HG02840 (cell line): ENCODE data around the gene TCN1.
"Not testable (repeated sequence)": the region's sequence is repeated elsewhere in the genome, so short reads cannot be mapped to it uniquely, and the experiment has no call there.

Experiments
- ATAC-seq: cut with Tn5 transposase; IDR thresholded peaks from one replicate; pipeline ENCODE4 v1.9.1; 2021; ENCODE audit warnings: mild to moderate bottlenecking, moderate library complexity, moderate number of reproducible peaks; ENCODE audit not compliant: unreplicated experiment, low FRiP score

Gene TCN1

DNA sequence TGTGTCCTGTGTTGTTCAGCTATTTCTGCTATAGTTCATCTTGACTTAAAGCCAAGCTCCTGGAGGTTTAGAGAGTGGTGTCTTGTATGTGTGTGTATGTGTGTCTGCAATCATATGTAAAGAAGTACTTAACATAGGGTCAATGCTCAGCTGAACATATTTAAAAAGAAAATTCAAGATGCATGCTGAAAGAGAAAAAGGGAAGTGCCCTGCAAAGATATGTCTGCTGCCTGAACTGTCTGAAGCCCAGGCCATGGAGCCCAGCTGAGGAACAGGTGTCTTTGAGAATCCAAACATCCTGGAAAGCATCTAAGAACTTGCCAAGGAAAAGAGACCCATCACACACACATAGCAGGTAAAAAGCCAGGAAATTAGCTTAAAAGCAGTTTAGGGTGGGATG lies 6.6 kb downstream of the TCN1 start:
- ATAC-seq: no peak

DNA sequence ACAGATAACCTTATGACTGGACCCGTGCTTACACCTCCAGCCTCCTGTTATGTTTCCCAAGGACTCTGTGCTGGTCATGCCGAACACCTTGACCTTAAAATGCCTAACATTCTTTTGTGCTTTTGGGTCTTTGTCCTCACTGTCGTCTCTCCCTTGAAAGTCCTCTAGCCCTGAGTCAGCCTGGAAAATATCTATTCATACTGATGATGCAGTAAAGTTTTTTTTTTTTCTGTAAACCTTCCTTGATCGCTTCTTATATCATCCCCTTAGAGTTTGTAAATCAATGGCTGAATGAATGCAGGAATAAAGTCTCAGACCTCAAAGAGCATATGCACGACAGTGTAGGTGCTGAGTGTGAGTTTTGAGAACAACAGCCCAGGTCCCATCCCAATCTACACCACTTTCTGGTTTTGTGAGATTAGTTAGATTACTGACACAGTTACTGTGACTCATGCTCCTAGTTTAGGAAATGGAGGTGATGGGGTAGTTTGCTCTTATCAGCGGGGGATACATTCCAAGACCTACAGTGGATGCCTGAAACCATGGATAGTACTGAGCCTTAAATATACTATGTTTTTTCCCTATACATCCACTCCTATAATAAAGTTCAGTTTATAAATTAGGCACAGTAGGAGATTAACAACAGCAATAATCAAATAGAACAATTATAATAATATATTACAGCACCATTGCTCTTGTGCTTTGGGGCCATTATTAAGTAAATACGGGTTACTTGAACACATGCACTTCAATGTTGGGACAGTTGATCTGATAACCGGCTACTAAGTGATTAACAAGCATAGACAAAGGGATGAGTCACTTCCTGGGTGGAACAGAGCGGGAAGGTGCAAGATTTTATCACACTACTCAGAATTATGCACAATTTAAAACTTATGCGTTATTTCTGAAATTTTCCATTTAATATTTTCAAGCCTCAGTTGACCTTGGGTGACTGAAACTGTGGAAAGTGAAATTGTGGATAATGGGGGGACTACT lies 8.6 kb downstream of the TCN1 start:
- no peak for ATAC-seq

DNA sequence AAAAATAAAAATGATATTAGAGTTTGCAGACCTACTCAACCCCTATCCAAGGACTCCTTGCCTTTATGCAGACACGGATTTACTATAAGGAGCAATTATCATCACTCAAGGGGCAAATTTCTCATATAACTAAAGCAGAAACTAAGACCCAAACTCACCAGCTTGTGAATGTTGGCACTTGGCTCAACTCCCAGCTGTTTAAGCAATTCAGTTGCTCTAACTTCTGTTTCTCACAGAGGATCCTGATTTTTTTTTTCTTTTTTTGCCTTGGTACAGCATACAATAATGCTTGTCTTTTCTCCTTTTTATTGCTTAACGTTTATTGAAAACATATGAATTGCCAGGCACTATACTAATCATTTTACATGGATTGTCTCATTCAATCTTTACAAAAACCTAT lies 11.4 kb downstream of the TCN1 start:
- ATAC-seq: no peak

DNA sequence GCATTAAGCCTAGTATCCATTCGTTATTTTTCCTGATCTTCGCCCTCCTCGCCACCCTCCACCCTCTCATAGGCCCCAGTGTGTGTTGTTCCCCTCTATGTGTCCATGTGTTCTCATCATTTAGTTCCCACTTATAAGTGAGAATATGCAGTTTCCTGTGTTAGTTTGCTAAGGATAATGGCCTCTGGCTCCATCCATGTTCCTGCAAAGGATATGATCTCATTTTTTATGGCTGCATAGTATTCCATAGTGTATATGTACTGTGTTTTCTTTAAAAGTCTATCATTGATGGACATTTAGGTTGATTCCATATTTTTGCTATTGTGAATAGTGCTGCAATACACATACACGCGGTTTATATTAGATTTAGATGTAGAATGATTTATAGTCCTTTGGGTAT lies 14.9 kb downstream of the TCN1 start:
- not testable (repeated sequence) for ATAC-seq

DNA sequence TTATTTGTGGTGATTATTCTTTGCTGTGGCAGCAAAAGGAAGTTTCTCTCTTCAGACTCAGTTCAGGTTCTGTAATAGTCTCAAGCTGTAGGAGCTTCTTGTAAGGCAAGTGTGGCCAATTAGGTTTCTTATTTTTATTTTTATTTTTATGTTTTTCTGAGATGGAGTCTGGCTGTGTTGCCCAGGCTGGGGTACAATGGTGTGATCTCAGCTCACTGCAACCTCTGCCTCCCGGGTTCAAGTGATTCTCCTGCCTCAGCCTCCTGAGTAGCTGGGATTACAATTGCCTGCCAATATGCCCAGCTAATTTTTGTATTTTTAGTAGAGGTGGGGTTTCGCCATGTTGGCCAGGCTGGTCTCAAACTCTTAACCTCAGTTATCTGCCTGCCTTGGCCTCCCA lies 16.7 kb downstream of the TCN1 start:
- not testable (repeated sequence) for ATAC-seq

DNA sequence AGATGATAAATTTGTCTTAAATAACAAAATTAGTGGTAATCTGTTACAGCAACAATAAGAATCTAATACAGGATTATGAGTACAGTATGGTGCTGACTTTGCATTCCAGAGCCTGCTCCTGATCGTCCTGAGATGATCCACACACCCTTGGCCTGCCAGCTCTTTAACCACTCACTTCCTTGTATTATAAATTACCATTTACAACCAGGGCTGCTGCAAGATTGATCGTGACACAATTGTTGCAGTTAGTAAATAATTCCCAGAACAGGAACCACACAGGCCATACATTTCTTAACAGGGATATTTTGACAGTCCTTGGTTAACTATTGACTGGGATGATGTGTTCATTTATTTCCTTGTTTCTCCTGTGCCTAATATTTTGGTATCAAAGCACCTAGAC lies 17.2 kb downstream of the TCN1 start:
- no peak for ATAC-seq

DNA sequence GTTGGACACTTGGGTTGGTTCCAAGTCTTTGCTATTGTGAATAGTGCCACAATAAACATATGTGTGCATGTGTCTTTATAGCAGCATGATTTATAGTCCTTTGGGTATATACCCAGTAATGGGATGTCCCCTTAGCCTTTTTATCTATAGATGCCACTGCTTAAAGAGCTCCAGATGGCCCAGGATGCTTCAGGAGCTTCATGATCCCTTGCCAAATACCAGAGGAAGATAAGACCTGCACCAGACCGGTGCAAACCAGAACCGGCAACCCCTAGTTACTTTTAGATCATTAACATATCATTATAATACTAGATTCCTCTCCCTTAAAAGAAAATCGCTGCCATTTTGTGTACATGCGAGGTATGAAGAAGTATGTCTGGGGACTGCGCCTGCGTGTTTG lies 17.8 kb downstream of the TCN1 start:
- not testable (repeated sequence) for ATAC-seq

DNA sequence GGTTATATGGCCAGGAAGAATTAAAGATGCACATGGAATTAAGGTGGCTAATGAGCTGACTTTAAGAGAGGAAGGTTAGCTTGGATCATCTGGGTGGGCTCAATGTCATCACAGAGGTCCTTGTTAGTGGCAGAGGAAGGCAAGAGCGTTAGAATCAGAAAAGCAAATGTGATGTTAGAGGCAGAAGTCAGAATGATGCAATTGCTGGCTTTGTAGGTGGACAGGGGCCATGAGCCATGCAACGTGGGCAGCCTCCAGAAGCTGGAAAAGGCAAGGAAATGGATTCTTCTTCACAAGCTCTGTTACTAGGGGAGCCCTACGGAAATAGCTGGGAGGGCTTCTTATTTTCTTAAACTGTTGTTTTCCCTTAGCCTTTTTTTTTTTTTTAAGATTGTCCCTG lies 18.7 kb downstream of the TCN1 start:
- ATAC-seq: no peak

DNA sequence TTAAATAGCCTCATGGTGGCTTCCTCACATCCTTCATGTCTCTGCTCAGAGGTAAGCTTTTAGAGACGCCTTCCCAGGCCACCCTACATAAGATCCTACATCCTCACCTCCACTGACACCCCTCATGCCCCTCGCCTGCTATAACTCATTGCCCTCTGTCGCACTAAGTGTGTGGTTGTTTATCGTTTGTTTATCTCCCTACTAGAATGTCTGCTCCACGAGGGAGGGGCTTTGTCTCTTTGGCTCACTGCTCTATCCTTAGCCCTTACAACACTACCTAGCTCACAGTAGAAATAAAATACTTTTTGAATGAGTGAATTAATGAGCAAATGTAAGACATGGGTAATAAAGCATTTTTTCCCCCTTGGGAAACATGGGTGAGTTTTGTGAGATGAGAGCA lies 19.7 kb downstream of the TCN1 start:
- no peak for ATAC-seq

DNA sequence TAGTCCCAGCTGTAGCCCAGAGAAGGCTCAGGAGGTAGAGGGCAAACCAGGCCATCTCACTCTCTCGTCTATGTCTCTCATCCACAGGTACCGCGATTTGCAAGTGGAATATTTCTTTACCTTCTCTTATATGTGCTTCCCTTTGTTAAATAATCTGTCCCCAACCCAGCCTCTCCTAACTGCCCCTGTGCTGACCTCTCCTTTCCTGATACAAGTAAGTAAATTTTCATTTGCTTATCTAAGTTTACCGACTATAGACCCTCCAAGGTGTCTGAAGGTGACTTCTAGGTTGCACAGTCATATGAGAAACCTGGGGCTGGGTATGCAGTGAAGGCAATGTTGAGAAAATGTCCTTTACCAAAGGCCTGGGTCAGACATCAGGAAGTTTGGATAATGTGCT lies 20.9 kb downstream of the TCN1 start, which contains the start of gene CBLIF:
Gene CBLIF (minus strand): TSS at position 101 of the 400 bp plus-strand sequence. CDS start 46 bp downstream, at position 55.
- no peak for ATAC-seq

DNA sequence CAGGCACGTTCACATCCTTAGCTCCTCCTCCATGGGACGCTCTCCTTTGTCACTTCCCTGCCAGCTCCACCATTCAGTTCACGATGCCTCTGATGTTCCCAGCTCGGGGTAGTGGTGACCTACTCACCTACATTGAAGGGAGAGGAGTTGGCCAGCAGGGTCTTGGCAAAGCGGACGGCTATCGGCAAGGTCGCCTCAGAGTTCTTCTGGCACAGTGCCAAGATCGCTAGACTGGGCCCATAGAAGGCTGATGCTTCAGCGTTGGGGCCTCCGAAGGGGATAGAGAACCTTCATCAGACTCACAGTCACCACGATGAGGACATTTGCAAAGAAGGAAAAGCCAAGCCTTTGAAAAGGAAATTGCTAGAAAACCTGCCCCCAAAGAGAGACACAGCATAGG lies 24.0 kb downstream of the TCN1 start:
- ATAC-seq: no peak

DNA sequence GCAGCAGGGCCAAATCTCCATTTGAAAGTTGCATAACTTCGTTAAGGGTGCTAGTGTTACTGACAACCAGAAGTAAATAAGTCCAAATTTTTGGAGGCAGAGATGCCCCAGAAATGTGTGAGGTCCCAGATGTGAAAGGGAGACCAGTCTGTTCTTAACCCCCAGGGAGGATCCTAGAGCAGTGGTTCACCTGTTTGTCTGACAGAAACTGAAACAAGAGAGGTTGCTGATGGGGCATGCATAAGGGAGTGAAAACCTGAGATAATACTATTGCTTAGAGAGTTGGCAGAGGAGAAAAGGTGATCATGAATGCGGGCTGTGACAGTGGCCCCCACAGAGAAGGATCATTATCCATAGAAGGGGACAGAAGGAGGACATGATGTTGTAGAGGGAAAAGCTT lies 24.8 kb downstream of the TCN1 start:
- ATAC-seq: no peak

DNA sequence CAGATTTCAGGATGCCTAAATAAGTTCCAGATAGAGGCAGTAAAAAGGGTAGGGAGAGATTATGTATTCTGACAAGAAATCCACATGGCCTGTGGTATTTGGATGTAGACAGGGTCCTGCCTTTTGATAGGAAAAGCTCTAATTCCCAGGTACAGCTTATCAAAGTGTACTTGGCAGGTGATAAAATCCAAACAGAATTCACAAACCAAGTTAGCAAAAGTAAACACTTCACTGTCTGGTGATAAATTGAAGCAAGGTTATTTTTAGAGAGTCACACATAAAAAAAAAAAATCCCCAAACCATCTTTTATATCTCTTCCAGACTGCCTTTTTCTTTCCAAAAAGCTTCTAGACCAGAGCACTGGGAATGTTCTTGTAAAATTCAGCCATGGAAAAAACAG lies 26.7 kb downstream of the TCN1 start:
- no peak for ATAC-seq

DNA sequence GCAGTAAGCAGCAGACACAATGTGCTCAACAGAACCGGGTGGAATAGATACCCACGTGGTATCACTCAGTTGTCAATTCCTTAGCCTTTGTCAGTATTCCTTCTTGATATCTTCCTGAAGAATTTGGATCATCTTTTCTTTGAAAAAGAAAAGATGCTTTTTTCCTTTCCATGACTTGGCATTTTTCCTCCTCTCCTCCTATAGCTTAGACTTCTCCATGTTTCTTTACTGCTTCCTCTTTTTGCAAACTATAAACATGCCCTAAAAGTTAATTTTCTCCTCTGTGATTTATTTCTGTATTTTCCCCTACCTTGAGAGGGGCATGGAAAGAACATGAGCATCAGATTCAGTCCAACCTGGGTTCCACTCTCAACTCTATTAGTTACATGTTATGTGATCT lies 32.7 kb downstream of the TCN1 start:
- no peak for ATAC-seq

DNA sequence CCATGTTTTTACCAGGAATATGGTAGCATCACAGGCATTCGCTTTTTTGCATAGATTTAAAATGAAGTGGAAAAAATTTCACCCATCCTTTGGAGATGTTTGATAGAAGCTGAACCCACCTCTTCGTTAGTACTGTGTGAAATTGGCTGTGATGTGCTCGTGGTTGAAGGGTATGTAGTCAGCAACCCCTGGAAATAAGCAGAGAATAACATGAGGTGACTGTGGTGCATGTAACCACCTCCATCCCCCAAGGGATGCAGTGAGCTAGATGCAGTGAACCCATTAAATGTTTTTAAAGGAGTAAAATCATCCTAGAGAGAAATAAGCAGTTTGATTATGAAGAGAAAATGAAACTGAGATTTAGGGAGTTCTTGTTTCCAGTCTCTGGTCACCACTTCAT lies 36.9 kb downstream of the TCN1 start:
- no peak for ATAC-seq

DNA sequence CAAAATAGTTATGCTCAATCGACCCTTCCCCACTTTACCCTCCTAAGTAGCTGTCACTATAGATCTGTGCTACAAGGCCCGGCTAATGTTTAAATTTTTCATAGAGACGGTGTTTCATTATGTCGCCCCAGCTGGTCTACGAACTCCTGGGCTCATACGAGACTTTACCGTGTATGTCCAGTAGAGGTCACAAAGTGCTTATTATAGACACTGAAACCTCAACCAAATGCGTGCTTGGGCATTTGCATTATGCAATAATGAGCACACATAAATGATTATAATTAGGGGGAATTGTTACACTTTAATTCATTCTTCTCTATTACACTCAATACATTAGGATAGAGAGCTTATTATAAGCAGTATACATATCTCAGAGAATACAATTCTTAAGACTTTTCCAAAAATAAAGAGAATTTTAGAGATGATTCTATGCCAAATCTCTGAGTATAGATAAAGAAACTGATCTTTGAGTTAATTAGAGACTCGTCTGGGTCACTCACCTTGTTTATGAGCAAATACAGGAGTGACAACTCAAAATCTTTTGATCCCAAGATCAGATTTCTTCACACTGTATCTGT lies 43.2 kb downstream of the TCN1 start:
- peak; percentile 78 for ATAC-seq

DNA sequence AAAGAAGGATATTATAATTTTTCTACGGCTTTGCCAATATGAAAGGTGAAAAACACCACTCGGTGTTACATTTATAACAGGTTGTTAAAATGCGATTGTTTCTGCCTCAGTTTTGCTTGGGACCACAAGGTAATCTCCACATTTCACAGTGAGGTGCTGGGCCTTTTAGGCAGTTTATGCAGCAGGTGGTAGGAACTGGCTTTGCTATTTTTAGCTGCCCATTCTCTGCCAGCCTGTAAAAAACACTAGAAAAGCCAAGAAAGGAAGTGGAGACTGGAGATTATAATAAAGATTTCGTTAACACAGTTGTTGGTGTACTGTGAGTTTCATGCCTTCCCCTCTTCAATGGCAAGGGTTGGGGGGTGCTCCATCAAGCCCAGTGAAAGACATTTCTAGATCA lies 47.7 kb downstream of the TCN1 start:
- no peak for ATAC-seq

DNA sequence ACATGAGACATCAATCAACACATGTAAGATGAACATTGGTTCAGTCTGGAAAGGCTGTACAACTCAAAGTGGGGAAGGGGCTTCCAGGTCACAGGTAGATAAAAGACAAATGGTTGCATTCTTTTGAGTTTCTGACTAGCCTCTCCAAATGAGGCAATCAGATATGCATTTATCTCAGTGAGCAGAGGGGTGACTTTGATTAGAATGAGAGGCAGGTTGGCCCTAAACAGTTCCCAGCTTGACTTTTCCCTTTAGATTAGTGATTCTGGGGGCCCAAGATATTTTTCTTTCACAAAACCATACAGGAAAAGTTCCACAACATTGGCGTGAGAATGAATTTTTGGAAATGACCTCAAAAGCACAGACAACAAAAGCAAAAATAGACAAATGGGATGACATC lies 49.9 kb downstream of the TCN1 start:
- not testable (repeated sequence) for ATAC-seq

DNA sequence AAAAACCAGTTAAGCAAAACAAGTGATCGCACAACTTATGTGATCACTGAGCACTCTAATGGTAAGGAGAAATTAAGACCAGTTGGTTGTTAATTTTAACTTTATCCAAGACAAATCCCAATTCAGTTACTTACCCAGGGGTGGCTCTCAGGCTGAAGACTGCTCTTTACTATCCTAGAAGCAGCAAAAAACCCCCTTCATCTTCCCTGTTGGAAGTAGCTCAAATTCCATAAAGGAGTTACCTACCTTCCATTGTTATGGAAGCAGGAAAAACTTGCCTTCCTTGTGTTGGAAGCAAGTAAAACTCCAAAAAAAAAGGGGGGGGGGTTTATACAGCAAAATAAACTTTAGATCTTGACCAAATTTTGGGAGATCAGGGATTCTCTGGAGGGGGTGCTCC lies 50.5 kb downstream of the TCN1 start:
- no peak for ATAC-seq

DNA sequence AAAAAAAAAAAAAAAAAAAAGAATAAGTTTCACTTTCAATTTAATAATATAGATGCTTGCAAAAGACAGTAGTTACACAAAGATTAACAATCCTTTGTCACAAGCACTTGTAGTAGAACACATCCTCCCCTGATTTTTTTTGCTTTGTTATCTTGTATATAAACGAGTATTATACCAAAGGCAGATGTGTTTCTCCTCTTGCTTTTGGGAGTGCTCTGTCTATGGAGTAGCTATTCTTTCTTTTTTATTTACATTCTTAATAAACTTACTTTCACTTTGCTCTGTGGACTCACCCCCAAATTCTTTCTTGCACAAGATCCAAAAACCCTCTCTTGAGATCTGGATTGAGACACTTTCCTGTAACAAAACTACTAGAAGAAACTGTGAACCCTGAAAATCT lies 52.3 kb downstream of the TCN1 start:
- no peak for ATAC-seq

DNA sequence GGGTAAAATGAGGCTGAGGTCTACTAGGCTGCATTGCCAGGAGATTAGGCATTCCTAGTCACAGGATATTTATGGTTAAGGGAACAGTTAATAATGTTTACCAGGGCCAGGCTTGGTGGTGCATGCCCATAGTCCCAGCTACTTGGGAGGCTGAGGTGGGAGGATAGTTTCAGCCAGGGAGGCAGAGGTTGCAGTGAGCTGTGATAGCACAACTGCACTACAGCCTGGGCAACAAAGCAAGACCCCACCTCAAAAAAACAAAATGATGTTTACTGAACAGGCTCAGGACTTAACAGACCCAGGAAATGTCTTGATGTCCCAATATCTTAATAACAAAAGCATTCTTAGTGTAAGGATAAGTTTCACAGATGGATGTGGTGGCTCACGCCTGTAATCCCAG lies 52.9 kb downstream of the TCN1 start:
- ATAC-seq: no peak

DNA sequence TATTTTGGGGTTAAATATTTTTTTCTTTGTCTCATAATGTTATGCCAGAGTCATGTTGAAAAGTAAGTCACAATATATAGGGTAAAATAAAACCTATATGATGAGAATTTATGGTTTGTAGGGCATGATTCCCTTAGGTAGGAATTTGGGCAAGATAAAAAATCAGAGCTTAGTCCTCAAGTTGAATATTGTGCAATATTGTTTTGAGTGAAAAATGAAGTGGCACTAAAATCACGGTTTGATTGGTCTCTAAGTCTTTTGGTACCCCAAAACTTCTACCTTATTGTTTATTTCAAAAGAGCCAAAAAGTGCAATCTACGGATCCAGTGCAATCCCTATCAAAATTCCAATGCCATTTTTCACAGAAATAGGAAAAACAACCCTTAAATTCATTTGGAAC lies 54.1 kb downstream of the TCN1 start:
- ATAC-seq: no peak
